Activated CD4-positive, alpha-beta T cell treated with anti-CD3 and anti-CD28 coated beads for 24 hours (primary cell): ENCODE results near the gene CDX2.
"Not testable (repeated sequence)": the region's sequence is repeated elsewhere in the genome, so short reads cannot be mapped to it uniquely, and the experiment has no call there.

Experiments
- DNase-seq, 2 donors: peaks; one replicate each; pipeline ENCODE4 v3.0.0-alpha.2; 2020; ENCODE audit warnings: low read depth in 2 of 2

Gene CDX2

DNA sequence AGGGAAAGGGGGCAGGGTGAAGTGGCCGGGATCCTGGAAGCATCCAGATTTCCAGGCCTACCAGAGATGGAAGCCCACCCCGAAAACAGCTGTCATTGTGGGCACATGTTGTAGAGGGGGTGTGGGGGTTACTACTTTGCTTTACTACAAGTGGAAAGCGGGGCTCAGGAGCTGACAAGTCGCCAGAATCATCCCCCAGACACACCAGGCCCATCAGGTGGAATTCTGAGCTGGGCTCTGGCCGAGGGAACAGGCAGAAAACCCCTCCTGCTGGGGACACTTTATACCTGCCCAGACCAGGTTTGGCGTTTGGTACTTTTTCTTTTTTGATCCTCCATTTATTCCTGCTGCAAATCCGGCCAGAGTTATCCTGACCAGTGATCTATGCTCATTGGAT lies 3.8 kb downstream of the CDX2 start:
- DNase-seq, result no peak

- DNase-seq, result no peak
Observed at GRCh38 chr13:27964741-27965323, 4.3 kb downstream of the CDX2 start.

- not testable (repeated sequence) for DNase-seq
Observed at GRCh38 chr13:27964206-27964605, 4.9 kb downstream of the CDX2 start.

GRCh38 chr13:27963491-27963890 lies 5.6 kb downstream of the CDX2 start:
- DNase-seq, result no peak

DNA sequence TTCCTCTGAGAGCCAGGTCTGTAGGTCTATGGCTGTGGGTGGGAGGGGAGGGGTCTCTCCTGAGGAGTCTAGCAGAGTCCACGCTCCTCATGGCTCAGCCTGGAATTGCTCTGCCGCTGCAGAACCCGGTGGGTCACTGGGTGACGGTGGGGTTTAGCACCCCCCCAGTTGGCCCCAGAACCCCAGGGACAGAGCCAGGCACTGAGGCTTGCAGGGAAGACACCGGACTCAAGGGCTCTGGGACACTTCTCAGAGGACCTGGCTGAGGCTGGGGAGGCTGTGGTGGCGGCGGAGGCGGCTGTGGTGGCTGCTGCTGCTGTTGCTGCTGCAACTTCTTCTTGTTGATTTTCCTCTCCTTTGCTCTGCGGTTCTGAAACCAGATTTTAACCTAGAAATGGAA lies 6.1 kb downstream of the CDX2 start:
- no peak for DNase-seq

- DNase-seq, result no peak
Observed at GRCh38 chr13:27962128-27962841, 6.8 kb downstream of the CDX2 start.

DNA sequence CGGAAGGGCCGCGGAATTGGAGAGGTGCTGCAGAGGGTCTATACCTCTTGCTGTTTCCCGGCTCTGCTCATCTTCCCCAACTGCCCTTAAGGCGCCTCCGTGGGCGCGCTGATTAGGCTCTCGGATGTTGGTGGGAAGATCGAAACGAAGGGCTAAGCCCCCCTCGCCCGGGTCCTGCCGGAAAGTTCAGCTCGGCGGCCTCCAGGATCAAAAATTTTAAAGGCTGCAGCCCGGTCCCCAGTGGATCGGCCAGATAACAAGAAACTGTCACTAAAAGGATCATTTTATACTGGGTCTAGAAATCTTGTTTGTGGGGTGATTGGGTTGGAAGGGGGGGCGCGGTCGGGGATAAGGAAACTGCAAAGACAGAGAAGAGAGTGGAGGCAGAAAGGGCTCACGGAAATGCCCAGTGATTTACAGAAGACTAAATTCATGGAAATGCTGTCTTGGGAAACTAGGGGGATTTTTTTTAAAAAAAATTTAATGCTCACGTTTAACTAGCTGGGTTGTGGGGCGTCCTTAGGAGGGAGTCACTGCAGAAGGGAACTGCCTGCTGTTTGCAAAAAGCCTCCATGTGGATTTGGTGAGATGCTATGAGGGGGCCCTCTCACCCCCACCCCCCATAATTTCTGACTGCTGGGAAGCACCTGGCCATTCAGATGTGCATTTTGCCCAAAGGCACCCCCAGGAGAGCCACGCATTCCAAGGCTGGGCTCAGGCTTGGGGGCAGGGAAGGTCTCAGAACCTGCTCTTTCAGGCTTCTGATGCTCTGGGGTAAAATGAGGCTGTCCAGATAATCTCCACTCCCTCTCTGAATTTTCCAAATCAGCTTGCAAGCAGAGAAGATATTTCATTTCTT lies 7.7 kb downstream of the CDX2 start:
- DNase-seq, result no peak

DNA sequence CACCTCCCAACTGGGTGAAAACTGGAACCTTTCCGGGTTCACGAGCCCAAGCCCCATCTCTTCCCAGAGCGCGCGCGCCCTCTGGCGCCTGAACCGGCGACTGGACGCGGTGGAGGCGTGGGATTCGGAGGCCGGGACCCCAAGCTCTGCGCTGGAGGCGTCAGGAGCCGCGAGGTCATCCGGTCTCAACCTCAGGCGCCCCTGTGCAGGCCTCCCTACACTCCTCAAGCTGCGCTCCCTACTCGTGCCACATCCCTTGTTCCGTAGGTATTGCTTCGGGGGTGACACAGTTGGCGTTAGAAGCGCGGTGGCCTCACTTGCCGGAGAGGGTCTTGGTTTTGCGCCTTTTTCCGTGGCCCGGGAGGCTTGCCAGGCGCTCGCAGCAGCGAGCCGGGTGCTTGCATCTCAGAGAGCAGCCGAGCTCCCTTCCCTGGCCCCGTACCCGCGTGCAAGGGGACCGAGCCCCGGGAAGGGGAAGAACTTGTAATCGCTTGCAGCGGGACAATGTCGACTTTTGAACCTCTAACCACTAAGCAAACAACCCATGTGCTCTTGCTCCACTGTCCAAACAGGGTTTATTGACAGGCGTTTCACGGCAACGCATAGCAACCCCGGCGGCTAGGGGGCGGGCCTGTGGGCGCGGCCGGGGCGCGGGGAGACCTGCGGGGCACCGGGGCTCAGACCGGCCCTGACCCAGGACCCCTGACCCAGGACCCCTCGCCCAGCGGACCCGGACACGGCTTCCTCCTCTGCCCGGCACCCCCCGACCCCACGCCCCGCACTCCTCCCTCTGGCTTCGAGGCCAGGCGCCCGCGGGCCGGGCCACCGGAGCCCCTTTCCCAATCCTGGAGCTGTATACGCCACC lies 8.5 kb downstream of the CDX2 start:
- DNase-seq, result no peak

DNA sequence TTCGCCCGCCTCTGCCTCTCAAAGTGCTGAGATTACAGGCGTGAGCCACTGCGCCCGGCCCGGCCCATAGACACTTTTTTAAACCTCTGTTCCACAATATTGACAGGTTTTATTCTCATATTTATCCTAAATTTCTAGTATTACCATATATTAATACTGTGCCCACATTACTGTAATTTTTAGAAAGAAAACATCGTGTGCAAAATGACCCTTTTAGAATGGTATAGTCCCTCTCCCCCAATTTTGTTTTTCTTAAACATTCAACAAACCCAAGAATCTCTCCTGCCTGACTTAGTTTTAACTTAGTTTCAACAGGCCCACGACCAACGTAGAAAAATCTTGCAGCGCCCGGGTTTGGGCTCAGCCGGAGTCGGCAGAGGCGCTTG lies 9.1 kb downstream of the CDX2 start:
- DNase-seq, result no peak

DNA sequence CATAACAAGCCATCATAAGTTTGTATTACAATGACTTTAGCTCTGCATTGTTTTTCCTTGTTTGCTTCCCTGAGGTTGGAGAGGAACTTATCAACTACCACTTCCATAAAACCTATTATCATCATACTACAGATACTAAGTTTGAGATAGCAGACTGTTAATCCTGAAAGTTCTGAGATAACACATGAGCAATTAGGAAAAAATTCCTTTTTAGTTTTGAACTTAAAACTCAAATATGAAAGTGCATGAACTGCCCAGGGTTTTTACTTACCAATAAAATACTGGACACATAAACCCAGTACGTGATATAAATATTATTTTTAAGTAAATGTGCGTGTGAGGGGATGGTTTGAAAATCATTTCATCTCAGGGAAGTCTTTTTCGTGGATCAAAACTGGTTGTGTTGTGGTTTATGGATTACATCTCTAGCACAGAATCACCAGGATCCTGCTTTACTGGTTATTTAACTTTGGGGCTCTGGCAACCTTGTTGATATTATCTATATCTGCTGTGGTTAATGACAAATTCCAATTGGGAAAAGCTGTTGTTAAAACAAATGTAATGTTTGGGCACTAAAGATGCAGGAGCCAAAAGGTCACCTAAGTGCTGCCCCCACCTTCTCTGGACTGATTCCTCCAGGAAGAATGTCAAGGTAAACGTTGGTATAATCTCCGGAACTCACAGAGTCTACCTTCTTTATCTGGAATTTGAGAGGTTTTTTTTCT lies 12.4 kb downstream of the CDX2 start:
- no peak for DNase-seq

DNA sequence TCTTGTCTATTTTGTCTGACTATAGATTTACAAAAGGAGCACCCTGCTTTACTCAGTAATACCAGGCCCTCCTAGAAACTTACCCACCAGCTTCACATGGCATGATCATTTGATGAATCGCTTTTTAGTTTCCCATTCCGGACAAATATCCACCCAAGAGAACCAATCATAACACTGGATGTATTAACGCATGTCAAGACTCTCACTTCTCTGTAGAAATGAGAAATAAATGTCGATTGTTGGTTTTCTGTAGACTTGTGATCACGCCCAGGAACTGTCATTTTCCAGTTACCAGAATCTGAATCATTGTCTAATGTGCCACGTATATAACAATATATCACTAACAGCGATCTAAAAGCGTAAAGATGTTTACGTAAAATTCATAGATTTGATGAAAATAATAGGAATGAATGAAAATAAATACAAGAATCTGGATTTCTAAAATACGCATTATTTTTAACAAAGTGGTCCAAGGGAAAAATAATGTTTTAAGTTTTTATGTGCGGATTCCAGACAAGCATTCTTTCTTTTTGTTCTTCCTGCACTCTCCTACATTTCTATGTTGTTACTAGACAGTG lies 14.0 kb downstream of the CDX2 start:
- no peak for DNase-seq

- no peak for DNase-seq
Observed at GRCh38 chr13:27954406-27954851, 14.7 kb downstream of the CDX2 start.

- DNase-seq, result peak; percentile 40 to 63
Observed at GRCh38 chr13:27953676-27954405, 15.3 kb downstream of the CDX2 start.

GRCh38 chr13:27952876-27953675 lies 16.0 kb downstream of the CDX2 start:
- DNase-seq, result no peak

GRCh38 chr13:27942972-27943371 lies 26.1 kb downstream of the CDX2 start:
- no peak for DNase-seq

DNA sequence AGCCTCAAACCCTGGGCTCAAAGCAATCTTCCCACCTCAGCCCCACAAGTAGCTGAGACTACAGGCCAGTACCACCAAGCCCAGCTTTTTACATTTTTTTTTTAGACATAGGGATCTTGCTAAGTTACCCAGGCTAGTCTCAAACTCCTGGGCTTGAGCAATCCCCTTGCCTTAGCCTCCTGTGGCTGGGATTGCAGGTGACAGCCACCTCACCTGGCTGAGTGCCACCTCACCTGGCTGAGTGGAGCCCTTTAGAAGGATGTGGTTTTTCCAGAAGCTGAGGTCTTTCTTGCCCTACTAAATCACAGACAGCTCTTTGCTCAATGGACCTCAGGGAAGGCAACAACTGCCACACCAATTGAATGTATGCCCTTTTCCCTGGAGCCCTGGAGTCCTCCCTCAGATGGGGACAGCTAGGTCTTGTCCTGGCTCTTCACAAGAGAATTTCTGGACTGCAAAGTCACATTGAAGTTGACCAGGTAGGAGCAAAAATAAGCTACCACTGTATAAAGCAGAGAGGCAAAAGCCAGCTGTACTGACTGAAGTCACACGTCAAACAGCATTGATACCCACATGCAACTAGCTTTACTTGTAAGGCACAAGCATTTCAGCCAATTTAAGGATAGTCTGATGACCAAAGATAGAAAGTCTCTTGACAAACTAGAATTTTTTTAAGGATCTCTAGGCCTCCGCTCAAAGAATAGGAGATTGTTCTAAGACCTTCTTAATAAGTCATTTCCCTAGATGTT lies 35.4 kb downstream of the CDX2 start:
- no peak for DNase-seq

DNA sequence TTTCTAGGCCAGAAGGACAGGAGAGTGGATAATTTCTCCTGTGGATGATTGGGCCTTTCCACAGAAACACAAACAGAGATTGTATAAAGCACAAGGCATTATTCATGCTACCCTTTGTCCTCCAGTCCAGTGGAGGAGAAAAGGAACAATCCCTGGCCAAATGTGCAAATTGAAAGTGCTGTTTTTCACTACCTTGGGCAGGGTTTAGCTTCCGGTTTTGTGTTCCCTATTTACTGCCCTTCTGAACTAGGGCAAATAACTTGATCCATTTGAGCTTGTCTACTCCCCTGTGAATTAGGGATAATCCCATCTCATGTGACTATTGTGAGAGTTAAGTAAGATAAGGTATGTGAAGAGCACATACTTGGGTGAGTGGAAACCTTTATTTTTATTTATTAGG lies 36.0 kb downstream of the CDX2 start:
- DNase-seq, result no peak

GRCh38 chr13:27929868-27930267 lies 39.2 kb downstream of the CDX2 start:
- no peak for DNase-seq
